Measurements from ENCODE around the gene DMRTB1. TPM values are rescaled to one million over a fixed set of nuclear protein-coding genes. Genes with fewer than 3 reads are reported as not detected.

DMRTB1 gene
- total RNA-seq, 1 donor from 2014 or later, result not detected

- DNase-seq (ENCODE audit: low spot score), result no peak
These were observed 49.1 kb downstream of the DMRTB1 start for GRCh38 chr1:53508056-53508990.

GRCh38 chr1:53508991-53509666, 49.9 kb downstream of the DMRTB1 start:
- no peak for DNase-seq (ENCODE audit: low spot score)

- DNase-seq (ENCODE audit: low spot score), result no peak
These were observed 50.6 kb downstream of the DMRTB1 start for GRCh38 chr1:53509775-53510174.

GRCh38 chr1:53510215-53510614, 51.0 kb downstream of the DMRTB1 start:
- no peak for DNase-seq (ENCODE audit: low spot score)

GRCh38 chr1:53511323-53511932, 52.2 kb downstream of the DMRTB1 start:
- DNase-seq (ENCODE audit: low spot score), result no peak

GRCh38 chr1:53511933-53512806, 53.0 kb downstream of the DMRTB1 start:
- DNase-seq (ENCODE audit: low spot score), result no peak

- DNase-seq (ENCODE audit: low spot score), result no peak
These were observed 53.9 kb downstream of the DMRTB1 start for GRCh38 chr1:53512807-53513755.

- DNase-seq (ENCODE audit: low spot score), result no peak
These were observed 54.6 kb downstream of the DMRTB1 start for GRCh38 chr1:53513846-53514245.

- DNase-seq (ENCODE audit: low spot score), result no peak
These were observed 55.2 kb downstream of the DMRTB1 start for GRCh38 chr1:53514436-53514835.

GRCh38 chr1:53516181-53516580, 57.0 kb downstream of the DMRTB1 start:
- DNase-seq (ENCODE audit: low spot score), result no peak

Other genes with a start within 250 kb of the DMRTB1 start
- gene CZIB, start 238.8 kb upstream of the DMRTB1 start, total RNA-seq, result 58.2 TPM
- gene MAGOH, start 220.9 kb upstream of the DMRTB1 start, total RNA-seq, result 36.0 TPM
- 11.3 TPM for gene LRP8, start 131.3 kb upstream of the DMRTB1 start, total RNA-seq

All from ureter (tissue), 1 donor.